HL-60/S4 treated with phorbol 12-myristate 13-acetate at 8.2 ng/mL for 4 days and 3 days (cell line): ENCODE data around the gene TUBB4B.
"Not testable (repeated sequence)": the region's sequence is repeated elsewhere in the genome, so short reads cannot be mapped to it uniquely, and the experiment has no call there.

Experiments
- in situ Hi-C: fragments of 300-500 bp; cut with MboI; formaldehyde crosslinking; loops from 2 replicates; pipeline ENCODE4 v1.15.0; 2022; ENCODE audit warnings: low sequenced_read_pairs

Gene TUBB4B

GRCh38 chr9:137234758-137235423, 6.2 kb upstream of the TUBB4B start:
- in situ Hi-C loops, result no loop called here

GRCh38 chr9:137235424-137236237, 5.5 kb upstream of the TUBB4B start:
- in situ Hi-C loops, result no loop called here

GRCh38 chr9:137236238-137236935, 4.7 kb upstream of the TUBB4B start:
- in situ Hi-C loops, result no loop called here

GRCh38 chr9:137236936-137237421, 4.1 kb upstream of the TUBB4B start:
- in situ Hi-C loops, result no loop called here

DNA sequence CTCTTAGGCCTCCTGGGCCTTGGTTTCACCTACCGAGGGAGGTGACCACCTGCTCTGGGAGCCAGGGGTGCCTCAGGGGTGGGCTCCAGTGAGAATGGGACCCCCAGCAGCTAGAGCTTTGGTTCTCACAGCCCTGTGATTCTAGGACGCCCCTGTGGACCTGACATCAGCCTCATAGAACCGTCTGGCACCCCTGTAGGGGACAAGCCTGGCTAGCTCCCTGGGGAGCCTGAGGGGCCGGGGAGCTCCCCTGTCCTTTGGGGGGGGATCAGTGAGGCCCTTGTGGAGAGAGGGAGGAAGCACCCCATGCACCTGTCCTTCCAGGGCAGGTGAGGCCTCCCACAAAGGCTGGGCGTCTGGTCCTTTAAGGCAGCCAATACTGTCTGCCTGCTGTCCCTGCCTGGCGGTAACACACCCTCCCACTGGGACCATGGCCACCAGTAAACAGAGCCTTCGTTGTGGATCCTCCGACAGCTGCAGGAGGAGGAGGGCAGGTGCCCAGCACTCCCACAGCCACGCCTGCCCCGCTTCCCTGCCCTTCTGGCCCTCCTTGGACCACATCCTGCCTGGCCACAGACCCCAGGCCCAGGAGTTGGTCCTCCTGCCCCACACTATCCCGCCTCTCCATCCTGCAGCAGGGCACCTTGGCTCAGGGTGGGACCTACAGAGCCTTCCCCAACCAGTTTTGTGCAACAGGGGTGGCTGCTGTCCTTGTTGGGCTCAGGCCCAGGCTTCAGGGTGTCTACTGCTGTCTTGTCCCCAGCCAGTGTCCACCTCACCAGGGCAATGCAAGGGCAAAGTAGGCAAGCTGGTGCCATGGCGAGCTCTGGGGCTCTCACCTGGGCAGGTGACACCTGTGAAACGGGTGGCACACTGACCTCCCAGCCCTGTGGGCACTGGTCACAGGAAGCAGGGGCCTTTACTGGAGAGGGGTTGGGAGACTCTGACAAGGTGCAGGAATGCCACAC, 3.0 kb upstream of the TUBB4B start:
- in situ Hi-C loops, result no loop called here

- in situ Hi-C loops, result not testable (repeated sequence)
Measured at GRCh38 chr9:137239541-137240200, 1.4 kb upstream of the TUBB4B start.

- in situ Hi-C loops, result no loop called here
Measured at GRCh38 chr9:137240318-137240840, 708 bp upstream of the TUBB4B start.

- in situ Hi-C loops, result no loop called here
Measured at GRCh38 chr9:137241490-137242268, 592 bp downstream of the TUBB4B start.

DNA sequence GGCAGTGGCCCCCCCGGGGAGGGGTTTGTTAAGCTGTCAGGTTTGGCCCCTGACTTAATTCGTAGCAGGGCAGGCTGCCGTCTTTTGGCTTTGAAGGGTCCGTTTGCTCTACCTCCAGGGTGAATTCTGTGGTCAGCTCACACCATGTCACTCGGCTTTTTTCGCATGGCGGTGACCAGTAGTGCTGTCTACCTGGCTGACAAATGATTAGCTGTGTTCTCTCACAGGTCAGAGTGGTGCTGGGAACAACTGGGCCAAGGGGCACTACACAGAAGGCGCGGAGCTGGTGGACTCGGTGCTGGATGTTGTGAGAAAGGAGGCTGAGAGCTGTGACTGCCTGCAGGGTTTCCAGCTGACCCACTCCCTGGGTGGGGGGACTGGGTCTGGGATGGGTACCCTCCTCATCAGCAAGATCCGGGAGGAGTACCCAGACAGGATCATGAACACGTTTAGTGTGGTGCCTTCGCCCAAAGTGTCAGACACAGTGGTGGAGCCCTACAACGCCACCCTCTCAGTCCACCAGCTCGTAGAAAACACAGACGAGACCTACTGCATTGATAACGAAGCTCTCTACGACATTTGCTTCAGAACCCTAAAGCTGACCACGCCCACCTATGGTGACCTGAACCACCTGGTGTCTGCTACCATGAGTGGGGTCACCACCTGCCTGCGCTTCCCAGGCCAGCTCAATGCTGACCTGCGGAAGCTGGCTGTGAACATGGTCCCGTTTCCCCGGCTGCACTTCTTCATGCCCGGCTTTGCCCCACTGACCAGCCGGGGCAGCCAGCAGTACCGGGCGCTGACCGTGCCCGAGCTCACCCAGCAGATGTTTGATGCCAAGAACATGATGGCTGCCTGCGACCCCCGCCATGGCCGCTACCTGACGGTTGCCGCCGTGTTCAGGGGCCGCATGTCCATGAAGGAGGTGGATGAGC, 1.4 kb downstream of the TUBB4B start:
- in situ Hi-C loops, result no loop called here

DNA sequence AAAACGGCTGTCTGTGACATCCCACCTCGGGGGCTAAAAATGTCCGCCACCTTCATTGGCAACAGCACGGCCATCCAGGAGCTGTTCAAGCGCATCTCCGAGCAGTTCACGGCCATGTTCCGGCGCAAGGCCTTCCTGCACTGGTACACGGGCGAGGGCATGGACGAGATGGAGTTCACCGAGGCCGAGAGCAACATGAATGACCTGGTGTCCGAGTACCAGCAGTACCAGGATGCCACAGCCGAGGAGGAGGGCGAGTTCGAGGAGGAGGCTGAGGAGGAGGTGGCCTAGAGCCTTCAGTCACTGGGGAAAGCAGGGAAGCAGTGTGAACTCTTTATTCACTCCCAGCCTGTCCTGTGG, 2.2 kb downstream of the TUBB4B start:
- in situ Hi-C loops, result not testable (repeated sequence)

DNA sequence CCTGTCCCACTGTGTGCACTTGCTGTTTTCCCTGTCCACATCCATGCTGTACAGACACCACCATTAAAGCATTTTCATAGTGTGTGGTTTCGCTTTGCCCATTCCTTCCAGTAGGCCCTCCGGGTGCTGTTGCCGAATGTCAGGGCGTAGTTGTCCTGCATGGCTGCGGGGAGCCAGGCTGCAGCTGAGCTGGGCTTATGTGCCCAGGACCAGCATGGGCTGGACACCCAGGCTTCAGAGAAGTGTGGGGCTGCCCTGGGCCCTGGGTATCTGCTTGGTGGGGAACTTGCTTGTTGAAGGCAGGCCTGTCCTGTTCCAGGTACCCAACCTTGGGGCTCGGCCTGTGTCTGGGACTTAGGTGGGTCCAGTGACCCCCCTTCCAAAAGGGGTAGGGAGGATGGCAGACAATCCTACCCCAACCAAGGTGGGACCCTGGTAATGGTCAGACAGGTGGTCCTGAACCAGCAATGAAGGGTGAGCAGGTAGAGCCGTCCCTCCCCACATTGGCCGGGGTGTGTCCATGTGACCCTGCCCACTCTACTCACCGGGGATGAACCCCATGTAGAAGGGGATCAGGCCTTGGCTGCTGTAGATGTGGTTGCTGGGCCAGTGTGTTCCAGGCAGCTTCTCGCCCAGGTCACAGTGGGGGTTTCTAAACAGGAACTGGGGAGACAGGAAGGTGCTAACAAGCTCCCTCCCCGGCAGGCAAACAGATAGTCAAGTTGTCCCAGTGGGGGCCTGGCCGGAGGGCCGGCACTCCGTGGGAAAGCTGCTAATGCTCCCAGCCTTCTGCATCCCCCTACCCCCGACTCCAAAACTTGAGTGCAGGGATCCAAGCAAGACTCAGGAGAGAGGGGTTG, 2.8 kb downstream of the TUBB4B start:
- in situ Hi-C loops, result no loop called here

- in situ Hi-C loops, result no loop called here
Measured at GRCh38 chr9:137244486-137245449, 3.7 kb downstream of the TUBB4B start.

DNA sequence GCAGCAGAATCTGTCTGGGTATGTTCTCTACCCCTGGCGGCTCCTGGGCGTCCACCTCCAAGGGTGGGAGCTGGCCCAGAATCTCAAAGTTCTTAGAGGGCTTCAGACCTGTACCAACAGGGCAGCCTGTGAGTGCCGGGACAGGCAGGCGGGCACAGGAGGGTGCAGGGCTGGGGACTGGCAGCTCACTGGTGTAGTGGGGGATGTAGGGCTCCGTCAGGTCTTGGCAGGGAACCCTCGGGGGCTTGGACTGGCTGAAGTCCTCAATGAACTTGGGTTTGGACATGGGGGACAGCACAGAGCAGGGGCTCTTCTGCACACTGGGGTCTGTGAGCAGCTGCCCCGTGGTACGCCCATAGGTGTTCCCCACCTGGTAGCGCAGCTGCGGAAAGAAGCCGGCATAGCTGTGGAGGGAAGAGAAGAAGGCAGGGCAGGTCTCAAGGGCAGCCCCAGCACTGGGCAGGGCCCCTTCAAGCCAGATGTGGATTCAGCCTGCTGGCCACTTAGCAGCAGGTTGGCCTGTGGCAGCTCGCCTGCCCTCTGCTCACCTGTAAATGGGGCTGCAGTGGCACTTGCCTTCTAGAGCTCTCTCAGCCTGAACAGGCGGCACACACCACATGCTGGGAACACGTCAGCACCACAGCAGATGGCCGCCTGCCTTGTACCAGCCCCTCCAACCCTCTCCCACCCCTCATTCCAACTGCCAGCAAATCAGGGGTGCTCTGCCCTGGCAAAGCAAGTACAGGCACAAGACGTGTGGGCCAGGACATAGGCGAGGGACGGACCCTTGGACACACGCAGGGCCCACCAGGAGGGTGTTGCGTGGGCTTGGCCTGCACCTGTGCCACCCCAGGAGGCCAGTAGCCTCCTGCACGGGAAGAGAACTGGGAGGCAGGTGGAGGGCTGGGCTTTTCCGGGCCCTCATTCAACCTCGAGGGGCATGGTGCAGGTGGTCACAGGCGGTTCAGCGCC, 4.6 kb downstream of the TUBB4B start:
- in situ Hi-C loops, result no loop called here

DNA sequence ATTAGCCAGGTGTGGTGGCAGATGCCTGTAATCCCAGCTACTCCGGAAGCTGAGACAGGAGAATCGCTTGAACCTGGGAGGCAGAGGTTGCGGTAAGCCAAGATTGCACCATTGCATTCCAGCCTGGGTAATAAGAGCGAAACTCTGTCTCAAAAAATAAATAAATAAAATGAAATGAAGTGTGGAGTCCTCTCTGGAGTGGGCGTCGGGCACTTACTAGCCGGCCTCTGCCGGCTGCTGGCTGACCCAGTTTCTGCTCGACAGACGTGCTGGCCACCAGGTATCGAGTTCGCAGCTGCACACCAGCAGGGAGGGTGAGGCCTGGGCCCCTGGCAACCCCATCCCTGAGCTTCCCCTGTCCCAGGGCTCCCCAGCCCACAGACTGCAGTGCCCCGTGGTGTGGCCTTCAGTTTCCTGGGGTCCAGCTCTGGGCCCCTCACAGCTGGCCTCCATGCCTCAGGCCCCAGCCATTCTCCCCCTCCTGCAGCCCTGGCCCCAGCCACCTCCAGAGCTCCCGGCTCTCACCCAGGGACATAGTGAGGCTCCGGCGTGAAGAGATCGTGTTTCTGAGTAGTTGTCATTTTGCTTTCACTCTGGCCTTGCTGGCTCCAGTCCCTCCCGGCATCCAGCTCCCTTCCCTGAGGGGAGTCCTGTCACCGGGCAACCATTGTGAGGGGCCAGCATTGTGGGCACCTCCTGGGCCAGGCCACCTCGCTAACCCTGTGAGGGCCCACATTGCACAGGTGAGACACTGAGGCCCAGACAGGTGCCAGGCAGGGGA, 6.2 kb downstream of the TUBB4B start:
- in situ Hi-C loops, result no loop called here
